Measurements from ENCODE around the gene ACIN1.

GRCh38 chr14:23125011-23125410 lies 30.1 kb upstream of the ACIN1 start:
- TF ChIP-seq CTCF (IDR thresholded peaks at IDR 0.05) (no peak), EZH2 (IDR thresholded peaks at IDR 0.05) (no peak), EZH2phosphoT487 (IDR thresholded peaks at IDR 0.05) (no peak)

Data from neural progenitor cell (in vitro differentiated cells).